CD14-positive monocyte (primary cell): ENCODE results near the gene ARHGAP21. TPM values are rescaled to one million over a fixed set of nuclear protein-coding genes. Genes with fewer than 3 reads are reported as not detected.

Experiments
- DNase-seq, 3 donors: peaks; one replicate each; pipeline ENCODE4 v3.0.0-alpha.2; 2011 to 2022
- H2AFZ ChIP-seq: 2 replicates; pipeline ENCODE4 v1.6.0; 2012; ENCODE audit warnings: mild to moderate bottlenecking, low read depth, low read length, inconsistent platforms; ENCODE audit not compliant: insufficient read depth, poor library complexity, severe bottlenecking
- H3K27ac ChIP-seq, 2 donors: 1 replicate in 1 of 2; 2 replicates in 1 of 2; pipeline ENCODE4 v1.5.1; 2012 to 2013; ENCODE audit warnings: low read length in 2 of 2, control low read depth in 1 of 2, inconsistent platforms in 1 of 2, low read depth in 1 of 2, mild to moderate bottlenecking in 1 of 2
- H3K27me3 ChIP-seq, 2 donors: one replicate each; pipeline versions ENCODE4 v1.6.0 to v1.6.1; 2011 to 2013; ENCODE audit warnings: low read length in 2 of 2; ENCODE audit not compliant: control insufficient read depth in 2 of 2, insufficient read depth in 2 of 2
- H3K36me3 ChIP-seq, 2 donors: replicated peaks in 1 of 2; 1 replicate in 1 of 2; 2 replicates in 1 of 2; pipeline versions ENCODE4 v1.5.1 to v1.6.1; 2012 to 2013; ENCODE audit warnings: low read length in 2 of 2, control low read depth in 1 of 2, inconsistent platforms in 1 of 2, mild to moderate bottlenecking in 1 of 2; ENCODE audit not compliant: insufficient read depth in 2 of 2, control insufficient read depth in 1 of 2
- H3K4me1 ChIP-seq, 2 donors: 1 replicate in 1 of 2; 2 replicates in 1 of 2; pipeline versions ENCODE4 v1.5.1 to v1.6.1; 2012 to 2013; ENCODE audit warnings: low read length in 2 of 2, control low read depth in 1 of 2, inconsistent platforms in 1 of 2, mild to moderate bottlenecking in 1 of 2, moderate library complexity in 1 of 2; ENCODE audit not compliant: insufficient read depth in 2 of 2, control insufficient read depth in 1 of 2
- H3K4me2 ChIP-seq: replicated peaks from 2 replicates; pipeline ENCODE3; 2012; ENCODE audit warnings: low read length, moderate library complexity, mild to moderate bottlenecking; ENCODE audit not compliant: poor library complexity, severe bottlenecking; ENCODE audit errors: extremely low read depth
- H3K4me3 ChIP-seq, 3 experiments: fragments of 200-600 bp in 1 of 3; sonication (generic) in 1 of 3; replicated peaks in 1 of 3; 1 replicate in 2 of 3; 2 replicates in 1 of 3; pipeline ENCODE4 v1.5.1; 2011 to 2013; ENCODE audit warnings: low read length in 3 of 3, mild to moderate bottlenecking in 3 of 3, control low read depth in 2 of 3, low read depth in 2 of 3, inconsistent platforms in 1 of 3, moderate library complexity in 1 of 3
- H3K79me2 ChIP-seq: 2 replicates; pipeline ENCODE4 v1.6.0; 2012; ENCODE audit warnings: mild to moderate bottlenecking, control low read depth, inconsistent platforms, low read length, moderate library complexity; ENCODE audit not compliant: insufficient read depth
- H3K9ac ChIP-seq: 2 replicates; pipeline ENCODE4 v1.6.0; 2017; ENCODE audit warnings: low read length, mild to moderate bottlenecking; ENCODE audit not compliant: insufficient read depth, poor library complexity, severe bottlenecking
- H3K9me3 ChIP-seq, 2 donors: replicated peaks in 1 of 2; 1 replicate in 1 of 2; 2 replicates in 1 of 2; pipeline versions ENCODE4 v1.5.1 to v1.6.1; 2012 to 2013; ENCODE audit warnings: low read length in 2 of 2, control low read depth in 1 of 2; ENCODE audit not compliant: control insufficient read depth in 1 of 2, insufficient read depth in 1 of 2
- H4K20me1 ChIP-seq: 2 replicates; pipeline ENCODE4 v1.6.0; 2012; ENCODE audit warnings: mild to moderate bottlenecking, low read length, control low read depth, moderate library complexity; ENCODE audit not compliant: insufficient read depth
- H3K27ac Mint-ChIP-seq, 7 donors: one replicate each; pipeline ENCODE4 v1.8.0; 2020; ENCODE audit warnings: mild to moderate bottlenecking in 7 of 7, mixed read lengths in 7 of 7, moderate library complexity in 6 of 7, inconsistent platforms in 2 of 7
- H3K27me3 Mint-ChIP-seq, 3 donors: one replicate each; pipeline ENCODE4 v1.8.0; 2021 to 2022; ENCODE audit warnings: low read depth in 3 of 3, mild to moderate bottlenecking in 3 of 3, mixed read lengths in 3 of 3, moderate library complexity in 3 of 3, inconsistent platforms in 1 of 3
- H3K36me3 Mint-ChIP-seq, 2 donors: one replicate each; pipeline ENCODE4 v1.8.0; 2020; ENCODE audit warnings: mixed read lengths in 2 of 2, inconsistent platforms in 1 of 2, mild to moderate bottlenecking in 1 of 2
- H3K4me1 Mint-ChIP-seq: one replicate; pipeline ENCODE4 v1.8.0; 2020; ENCODE audit warnings: mild to moderate bottlenecking, mixed read lengths
- H3K4me3 Mint-ChIP-seq, 2 donors: one replicate each; pipeline ENCODE4 v1.8.0; 2020; ENCODE audit warnings: mild to moderate bottlenecking in 2 of 2, mixed read lengths in 2 of 2, moderate library complexity in 1 of 2
- H3K9me3 Mint-ChIP-seq, 7 donors: one replicate each; pipeline ENCODE4 v1.8.0; 2020 to 2022; ENCODE audit warnings: mixed read lengths in 7 of 7, mild to moderate bottlenecking in 6 of 7, moderate library complexity in 6 of 7, inconsistent platforms in 2 of 7
- WGBS: methylation state at CpG from one replicate; pipeline ENCODE4 v1.1.5; 2013; ENCODE audit warnings: missing lambda C conversion rate; ENCODE audit not compliant: insufficient coverage; 5-methylcytosine and 5-hydroxymethylcytosine counted together
- intact Hi-C, 2 donors: fragments of 100-400 bp; cut with micrococcal nuclease; formaldehyde crosslinking; loops; one replicate each; pipeline versions ENCODE4 v1.15.0 to v1.15.1; 2023
- polyA plus RNA-seq, 3 donors: library from polyadenylated mRNA; depleted of rRNA in 1 of 3; unstranded in 2 of 3; stranded (reverse) in 1 of 3; fragments of 300-500 nt in 2 of 3; fragments of >200 nt in 1 of 3; fragmentation: Illumina TruSeq in 2 of 3; gene quantifications; 1 replicate in 2 of 3; 2 replicates in 1 of 3; pipeline ENCODE4 v1.2.3, GENCODE V29; 2012 to 2021
- TF ChIP-seq, protein P1 (sequence below): fragments of 200-600 bp; IDR thresholded peaks from one replicate; pipeline ENCODE4 v1.8.0; 2022; ENCODE audit warnings: antibody characterized with exemption, mild to moderate bottlenecking

Gene ARHGAP21
- polyA plus RNA-seq, 3 donors, result 2.1 to 20.0 (median 3.4) TPM

- Histone ChIP-seq H3K9me3 (no peaks in the 10 kb centered on the region), H4K20me1 (peaks cover 58% of the 10 kb centered on the region), H3K36me3 (no peaks in the 10 kb centered on the region), H3K4me2 (no peak overlapping the region), H3K27ac (no peak overlapping the region), H3K9ac (no peak overlapping the region), H3K79me2 (no peaks in the 10 kb centered on the region), H3K27me3 (no peaks in the 10 kb centered on the region), H3K4me1 (peaks cover 6 to 9% of the 10 kb centered on the region in 2 donors), H2AFZ (no peak overlapping the region), H3K4me3 (no peak overlapping the region)
- Mint-ChIP-seq H3K4me1 (peaks cover 8% of the 10 kb centered on the region), H3K36me3 (no peaks in the 10 kb centered on the region), H3K9me3 (peaks cover 0 to 1% (median 0%) of the 10 kb centered on the region in 7 donors), H3K4me3 (no peak overlapping the region), H3K27ac (no peak overlapping the region), H3K27me3 (peaks cover 1 to 6% (median 5%) of the 10 kb centered on the region in 3 donors)
- no peak for DNase-seq
- intact Hi-C loops, result no loop called here
- TF ChIP-seq, protein P1, sequence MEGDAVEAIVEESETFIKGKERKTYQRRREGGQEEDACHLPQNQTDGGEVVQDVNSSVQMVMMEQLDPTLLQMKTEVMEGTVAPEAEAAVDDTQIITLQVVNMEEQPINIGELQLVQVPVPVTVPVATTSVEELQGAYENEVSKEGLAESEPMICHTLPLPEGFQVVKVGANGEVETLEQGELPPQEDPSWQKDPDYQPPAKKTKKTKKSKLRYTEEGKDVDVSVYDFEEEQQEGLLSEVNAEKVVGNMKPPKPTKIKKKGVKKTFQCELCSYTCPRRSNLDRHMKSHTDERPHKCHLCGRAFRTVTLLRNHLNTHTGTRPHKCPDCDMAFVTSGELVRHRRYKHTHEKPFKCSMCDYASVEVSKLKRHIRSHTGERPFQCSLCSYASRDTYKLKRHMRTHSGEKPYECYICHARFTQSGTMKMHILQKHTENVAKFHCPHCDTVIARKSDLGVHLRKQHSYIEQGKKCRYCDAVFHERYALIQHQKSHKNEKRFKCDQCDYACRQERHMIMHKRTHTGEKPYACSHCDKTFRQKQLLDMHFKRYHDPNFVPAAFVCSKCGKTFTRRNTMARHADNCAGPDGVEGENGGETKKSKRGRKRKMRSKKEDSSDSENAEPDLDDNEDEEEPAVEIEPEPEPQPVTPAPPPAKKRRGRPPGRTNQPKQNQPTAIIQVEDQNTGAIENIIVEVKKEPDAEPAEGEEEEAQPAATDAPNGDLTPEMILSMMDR, result no peak
- 100% methylated on average over 1 of the region's 2 CpGs for WGBS
Measured at GRCh38 chr10:24697080-24697479, 26.6 kb downstream of the ARHGAP21 start.

GRCh38 chr10:24695452-24695851, 28.2 kb downstream of the ARHGAP21 start:
- Histone ChIP-seq H3K4me1 (no peaks in the 10 kb centered on the region), H4K20me1 (peaks cover 57% of the 10 kb centered on the region), H3K27me3 (no peaks in the 10 kb centered on the region), H3K9me3 (no peaks in the 10 kb centered on the region), H3K27ac (no peak overlapping the region), H3K9ac (no peak overlapping the region), H3K79me2 (no peaks in the 10 kb centered on the region), H3K4me2 (no peak overlapping the region), H3K36me3 (no peaks in the 10 kb centered on the region), H2AFZ (no peak overlapping the region), H3K4me3 (no peak overlapping the region)
- intact Hi-C loops, result no loop called here
- Mint-ChIP-seq H3K36me3 (no peaks in the 10 kb centered on the region), H3K4me3 (no peak overlapping the region), H3K4me1 (no peaks in the 10 kb centered on the region), H3K9me3 (no peaks in the 10 kb centered on the region), H3K27me3 (peaks cover 1 to 6% (median 5%) of the 10 kb centered on the region in 3 donors), H3K27ac (peak overlapping the region in 1 of 7 donors; percentile 43)
- WGBS, result 88% methylated on average over 1 of the region's 3 CpGs
- DNase-seq, result no peak
- TF ChIP-seq, protein P1, result no peak
